HepG2 (cell line): ENCODE results near the gene MMAA. TPM values are rescaled to one million over a fixed set of nuclear protein-coding genes. Genes with fewer than 3 reads are reported as not detected.

ENCODE experiments used
- BCL3 ChIP-seq: sonication (generic); formaldehyde crosslinking; IDR thresholded peaks from 2 replicates; pipeline ENCODE4 v1.5.1; 2020; ENCODE audit warnings: mild to moderate bottlenecking, missing genetic modification reagents, moderate library complexity
- CHD4 ChIP-seq: fragments of 200-600 bp; sonication (generic); IDR thresholded peaks from 2 replicates; pipeline ENCODE4 v1.7.0; 2017; ENCODE audit warnings: mild to moderate bottlenecking, low read length, borderline replicate concordance
- ETV6 ChIP-seq: sonication (generic); formaldehyde crosslinking; conservative IDR thresholded peaks from 2 replicates; pipeline ENCODE4 v1.4.0; 2020; ENCODE audit warnings: missing genetic modification reagents
- KDM3A ChIP-seq: IDR thresholded peaks from 2 replicates; pipeline ENCODE4 v1.6.1; 2018; ENCODE audit warnings: low read depth, missing compliant biosample characterization
- PHF5A ChIP-seq: IDR thresholded peaks from one replicate; pipeline ENCODE4 v1.6.1; 2018; ENCODE audit warnings: low read depth, missing genetic modification reagents; ENCODE audit not compliant: unreplicated experiment
- TARDBP ChIP-seq: sonication (generic); formaldehyde crosslinking; IDR thresholded peaks from 2 replicates; pipeline ENCODE4 v1.8.0; 2022; ENCODE audit warnings: mild to moderate bottlenecking, missing genetic modification reagents
- TBL1XR1 ChIP-seq: fragments of 150-350 bp; IDR thresholded peaks from 2 replicates; pipeline ENCODE4 v1.6.1; 2014; ENCODE audit warnings: borderline replicate concordance, low read length; ENCODE audit not compliant: partially characterized antibody
- ZBED4 ChIP-seq: sonication (generic); formaldehyde crosslinking; IDR thresholded peaks from 2 replicates; pipeline ENCODE4 v1.4.0; 2020; ENCODE audit warnings: missing genetic modification reagents, borderline replicate concordance
- ZNF512B ChIP-seq: sonication (generic); formaldehyde crosslinking; IDR thresholded peaks from 2 replicates; pipeline ENCODE4 v1.5.1; 2020; ENCODE audit warnings: missing genetic modification reagents, mild to moderate bottlenecking, borderline replicate concordance
- ZNF639 ChIP-seq: conservative IDR thresholded peaks from 2 replicates; pipeline ENCODE4 v1.6.1; 2018; ENCODE audit warnings: missing genetic modification reagents
- ZNF768 ChIP-seq: sonication (generic); formaldehyde crosslinking; IDR thresholded peaks from 2 replicates; pipeline ENCODE4 v1.4.0; 2020; ENCODE audit warnings: missing genetic modification reagents
- polyA plus RNA-seq, 8 experiments: library from polyadenylated mRNA; depleted of rRNA in 3 of 8; stranded (reverse) in 7 of 8; unstranded in 1 of 8; fragments of >200 nt; fragmentation: Illumina TruSeq in 4 of 8; extraction: Trizol in 4 of 8; gene quantifications; 2 replicates each; pipeline versions ENCODE4 v1.2.1 to v1.2.3, GENCODE V29; 2011 to 2016; ENCODE audit warnings: low read depth in 4 of 8, missing spikeins in 1 of 8, mixed read lengths in 1 of 8; ENCODE audit not compliant: insufficient read depth in 1 of 8
- total RNA-seq, 5 experiments: library from RNA; depleted of rRNA; stranded (reverse); fragments of >200 nt; fragmentation: Illumina TruSeq; extraction: Trizol; gene quantifications; 2 replicates each; pipeline ENCODE4 v1.2.3, GENCODE V29; 2016; ENCODE audit warnings: low read depth in 1 of 5
- TF ChIP-seq, protein P1 (sequence below): sonication (generic); formaldehyde crosslinking; IDR thresholded peaks from 2 replicates; pipeline ENCODE4 v1.8.0; 2022; ENCODE audit warnings: mild to moderate bottlenecking, missing genetic modification reagents, moderate library complexity
- TF ChIP-seq, protein P2 (sequence below): sonication (generic); formaldehyde crosslinking; IDR thresholded peaks from 2 replicates; pipeline ENCODE4 v1.4.0; 2020; ENCODE audit warnings: mild to moderate bottlenecking, missing genetic modification reagents

Gene MMAA
- total and polyA plus RNA-seq, 2 of the 13 experiments (the other 11 are each of a cell fraction or from before 2014, with no cell fraction given), result 1.3 to 2.8 TPM

DNA sequence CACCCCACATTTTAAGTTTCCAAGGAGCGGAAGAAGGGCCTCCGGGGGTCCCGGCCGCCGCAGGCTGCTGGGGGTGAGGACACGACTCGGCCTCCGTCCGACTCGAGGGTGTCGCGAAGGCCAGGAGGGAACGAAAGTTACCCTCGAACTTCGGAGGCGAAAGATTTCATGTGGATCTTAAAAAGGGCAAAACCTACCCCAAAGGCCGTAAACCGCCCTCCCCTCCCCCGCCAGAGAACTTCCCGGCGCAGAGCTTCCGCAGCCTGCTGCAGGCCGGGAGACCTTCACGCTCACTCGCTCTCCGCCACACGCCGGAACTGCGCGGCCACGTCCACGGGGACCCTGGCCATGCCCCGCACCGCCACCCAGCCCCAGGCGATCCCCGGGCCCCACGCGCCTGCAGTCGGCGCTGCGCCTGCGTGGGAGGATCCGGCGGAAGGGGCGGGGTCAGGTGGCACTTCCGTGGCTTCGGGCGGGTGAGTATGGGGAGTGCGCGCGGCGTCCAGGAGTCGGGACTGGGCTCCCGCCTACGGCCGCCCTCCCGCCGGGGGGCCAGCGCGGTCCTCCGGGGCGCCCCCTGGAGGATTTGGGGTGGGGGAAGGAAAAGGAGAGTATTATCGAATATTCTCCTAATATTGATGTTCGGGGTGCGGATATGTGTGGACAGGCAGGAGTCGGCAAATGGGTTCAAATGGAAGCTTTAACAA, at the start of gene MMAA (continued):
- TF ChIP-seq ZNF639 (CRISPR knock-in tag), result peak; percentile 85; the same call in 1 of the 2 replicates
- no peak for TF ChIP-seq ZBED4 (CRISPR knock-in tag)
- TF ChIP-seq ETV6 (CRISPR knock-in tag), result 0 out of 2 replicates have a peak, but pooled peaks have one; percentile 50
- peak; percentile 87; the same call in 1 of the 2 replicates for TF ChIP-seq BCL3 (CRISPR knock-in tag)
- TF ChIP-seq PHF5A (CRISPR knock-in tag), result peak; percentile 89
- TF ChIP-seq TBL1XR1, result peak; percentile 10
- TF ChIP-seq KDM3A (CRISPR knock-in tag), result peak; percentile 83
- TF ChIP-seq, protein P1, sequence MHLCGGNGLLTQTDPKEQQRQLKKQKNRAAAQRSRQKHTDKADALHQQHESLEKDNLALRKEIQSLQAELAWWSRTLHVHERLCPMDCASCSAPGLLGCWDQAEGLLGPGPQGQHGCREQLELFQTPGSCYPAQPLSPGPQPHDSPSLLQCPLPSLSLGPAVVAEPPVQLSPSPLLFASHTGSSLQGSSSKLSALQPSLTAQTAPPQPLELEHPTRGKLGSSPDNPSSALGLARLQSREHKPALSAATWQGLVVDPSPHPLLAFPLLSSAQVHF, result peak; percentile 56; the same call in 1 of the 2 replicates
- peak; percentile 87 for TF ChIP-seq TARDBP (CRISPR knock-in tag)
- TF ChIP-seq ZNF512B, result no peak
- peak; percentile 84; the same call in 1 of the 2 replicates for TF ChIP-seq ZNF768
- no peak for TF ChIP-seq CHD4
- TF ChIP-seq, protein P2, sequence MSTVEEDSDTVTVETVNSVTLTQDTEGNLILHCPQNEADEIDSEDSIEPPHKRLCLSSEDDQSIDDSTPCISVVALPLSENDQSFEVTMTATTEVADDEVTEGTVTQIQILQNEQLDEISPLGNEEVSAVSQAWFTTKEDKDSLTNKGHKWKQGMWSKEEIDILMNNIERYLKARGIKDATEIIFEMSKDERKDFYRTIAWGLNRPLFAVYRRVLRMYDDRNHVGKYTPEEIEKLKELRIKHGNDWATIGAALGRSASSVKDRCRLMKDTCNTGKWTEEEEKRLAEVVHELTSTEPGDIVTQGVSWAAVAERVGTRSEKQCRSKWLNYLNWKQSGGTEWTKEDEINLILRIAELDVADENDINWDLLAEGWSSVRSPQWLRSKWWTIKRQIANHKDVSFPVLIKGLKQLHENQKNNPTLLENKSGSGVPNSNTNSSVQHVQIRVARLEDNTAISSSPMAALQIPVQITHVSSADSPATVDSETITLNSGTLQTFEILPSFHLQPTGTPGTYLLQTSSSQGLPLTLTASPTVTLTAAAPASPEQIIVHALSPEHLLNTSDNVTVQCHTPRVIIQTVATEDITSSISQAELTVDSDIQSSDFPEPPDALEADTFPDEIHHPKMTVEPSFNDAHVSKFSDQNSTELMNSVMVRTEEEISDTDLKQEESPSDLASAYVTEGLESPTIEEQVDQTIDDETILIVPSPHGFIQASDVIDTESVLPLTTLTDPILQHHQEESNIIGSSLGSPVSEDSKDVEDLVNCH, result no peak
